Umbilical cord (tissue), 2 donors: ENCODE data around the gene MICU2. TPM values are rescaled to one million over a fixed set of nuclear protein-coding genes. Genes with fewer than 3 reads are reported as not detected.
"Not testable (repeated sequence)": the region's sequence is repeated elsewhere in the genome, so short reads cannot be mapped to it uniquely, and the experiment has no call there.

Experiments used
- DNase-seq: peaks from one replicate; pipeline ENCODE4 v3.0.0-alpha.2; 2015; ENCODE audit warnings: low spot score
- total RNA-seq: library from RNA; depleted of rRNA; stranded (reverse); fragments of >200 nt; gene quantifications from one replicate; pipeline ENCODE4 v1.2.3, GENCODE V29; 2014; ENCODE audit warnings: low replicate concordance; ENCODE audit not compliant: insufficient read depth

MICU2 gene
- total RNA-seq, 1 donor from 2014 or later, result 95.3 TPM

DNA sequence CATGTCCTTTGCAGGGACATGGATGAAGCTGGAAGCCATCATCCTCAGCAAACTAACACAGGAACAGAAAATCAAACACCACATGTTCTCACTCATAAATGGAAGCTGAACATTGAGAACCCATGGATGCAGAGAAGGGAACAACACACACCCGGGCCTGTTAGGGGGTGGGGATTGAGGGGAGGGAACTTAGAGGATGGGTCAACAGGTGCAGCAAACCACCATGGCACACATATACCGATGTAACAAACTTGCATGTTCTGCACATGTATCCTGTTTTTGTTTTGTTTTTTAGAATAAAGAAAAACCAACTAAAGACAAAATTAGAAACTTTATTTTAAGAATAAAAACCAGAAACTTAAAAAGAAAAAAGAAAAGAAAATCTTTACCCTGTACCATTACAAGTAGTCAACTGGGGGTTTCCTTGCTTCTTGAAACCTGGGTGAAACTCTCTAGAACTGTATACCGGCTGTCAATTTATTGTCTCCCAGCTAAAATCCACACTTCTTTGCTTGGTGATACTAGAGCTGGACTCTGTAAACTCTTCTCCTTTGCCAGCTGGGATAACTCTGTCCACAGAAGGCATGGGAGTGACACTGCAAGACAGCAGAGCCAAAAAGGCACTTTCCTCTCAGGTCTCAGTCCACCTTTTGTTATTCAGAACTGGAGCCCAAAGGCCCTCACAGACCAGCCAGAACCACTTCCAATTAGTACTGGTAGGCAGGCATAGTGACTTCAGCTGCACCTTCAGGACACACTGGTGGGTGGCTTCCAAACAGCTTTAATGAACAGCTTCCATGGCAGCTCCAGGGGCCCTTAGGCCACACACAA is 9.0 kb downstream of the MICU2 start:
- DNase-seq, result no peak

DNA sequence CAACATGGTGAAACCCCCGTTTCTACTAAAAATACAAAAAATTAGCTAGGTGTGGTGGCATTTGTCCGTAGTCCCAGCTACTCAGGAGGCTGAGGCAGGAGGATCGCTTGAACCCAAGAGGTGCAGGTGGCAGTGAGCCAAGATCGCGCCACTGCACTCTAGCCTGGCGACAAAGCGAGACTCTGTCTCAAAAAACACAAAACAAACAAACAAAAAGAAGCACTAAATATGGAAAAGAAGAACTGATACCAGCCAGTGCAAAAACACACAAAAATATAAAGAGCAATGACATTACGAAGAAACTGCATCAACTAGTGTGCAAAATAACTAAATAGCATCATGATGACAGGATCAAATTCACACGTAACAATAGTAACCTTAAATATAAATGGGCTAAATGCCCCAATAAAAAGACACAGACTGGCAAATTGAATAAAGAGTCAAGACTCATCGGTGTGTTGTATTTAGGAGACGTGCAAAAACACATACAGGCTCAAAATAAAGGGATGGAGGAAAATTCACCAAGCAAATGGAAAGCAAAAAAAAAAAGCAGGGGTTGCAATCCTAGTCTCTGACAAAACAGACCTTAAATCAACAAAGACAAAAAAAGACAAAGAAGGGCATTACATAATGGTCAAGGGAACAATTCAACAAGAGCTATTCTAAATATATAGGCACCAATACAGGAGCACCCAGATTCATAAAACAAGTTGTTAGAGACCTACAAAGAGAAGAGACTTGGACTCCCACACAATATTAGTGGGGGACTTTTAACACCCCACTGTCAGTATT is 13.1 kb downstream of the MICU2 start:
- not testable (repeated sequence) for DNase-seq

DNA sequence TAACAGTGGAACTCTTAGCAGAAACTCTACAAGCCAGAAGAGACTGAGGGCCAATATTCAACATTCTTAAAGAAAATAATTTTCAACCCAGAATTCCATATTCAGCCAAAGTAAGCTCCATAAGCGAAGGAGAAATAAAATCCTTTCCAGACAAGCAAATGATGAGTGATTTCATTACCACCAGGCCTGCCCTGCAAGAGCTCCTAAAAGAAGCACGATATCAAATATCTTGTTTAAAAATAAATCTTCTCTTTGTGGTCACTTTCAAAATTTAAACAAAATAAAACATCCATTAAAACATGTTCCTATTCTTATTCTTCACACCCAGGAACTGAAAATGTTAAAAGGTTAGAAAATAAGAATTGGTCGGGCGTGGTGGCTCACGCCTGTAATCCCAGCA is 13.7 kb downstream of the MICU2 start:
- no peak for DNase-seq

DNA sequence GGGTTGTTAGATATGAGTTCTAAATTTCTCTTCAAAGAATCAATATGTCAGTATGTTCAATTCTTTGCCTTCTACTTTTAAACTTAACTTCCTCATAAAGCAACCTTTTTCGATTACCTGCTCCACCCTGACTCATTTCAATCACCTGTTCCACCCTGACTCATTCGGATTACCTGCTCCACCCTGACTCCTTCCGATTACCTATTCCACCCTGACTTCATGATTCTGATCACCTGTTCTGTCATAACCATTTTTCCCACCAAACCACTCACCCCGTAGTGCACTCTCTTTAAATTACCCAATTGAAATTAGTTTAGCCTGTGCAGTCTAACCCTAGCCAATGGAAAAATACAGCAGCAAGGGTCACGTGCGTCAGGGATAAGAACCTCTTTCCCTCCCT is 14.5 kb downstream of the MICU2 start:
- not testable (repeated sequence) for DNase-seq

DNA sequence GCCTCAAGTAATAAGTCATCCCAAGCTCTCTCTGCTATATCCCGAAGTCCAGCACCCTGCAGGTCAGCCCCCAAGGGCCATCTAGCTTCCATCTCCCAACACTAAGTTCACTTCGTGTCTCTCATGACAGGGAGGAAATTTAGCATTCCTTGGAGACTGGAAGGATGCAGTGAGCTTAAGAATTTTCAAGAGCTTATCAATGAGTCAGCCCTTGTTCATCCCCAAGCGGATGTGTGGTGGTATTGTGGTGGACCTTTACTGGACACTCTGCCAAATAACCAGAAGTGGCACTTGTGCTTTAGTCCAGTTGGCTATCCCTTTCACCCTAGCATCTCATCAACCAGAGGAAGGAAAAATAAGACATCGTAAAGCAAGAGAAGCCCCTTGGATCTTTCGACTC is 15.6 kb downstream of the MICU2 start:
- not testable (repeated sequence) for DNase-seq

DNA sequence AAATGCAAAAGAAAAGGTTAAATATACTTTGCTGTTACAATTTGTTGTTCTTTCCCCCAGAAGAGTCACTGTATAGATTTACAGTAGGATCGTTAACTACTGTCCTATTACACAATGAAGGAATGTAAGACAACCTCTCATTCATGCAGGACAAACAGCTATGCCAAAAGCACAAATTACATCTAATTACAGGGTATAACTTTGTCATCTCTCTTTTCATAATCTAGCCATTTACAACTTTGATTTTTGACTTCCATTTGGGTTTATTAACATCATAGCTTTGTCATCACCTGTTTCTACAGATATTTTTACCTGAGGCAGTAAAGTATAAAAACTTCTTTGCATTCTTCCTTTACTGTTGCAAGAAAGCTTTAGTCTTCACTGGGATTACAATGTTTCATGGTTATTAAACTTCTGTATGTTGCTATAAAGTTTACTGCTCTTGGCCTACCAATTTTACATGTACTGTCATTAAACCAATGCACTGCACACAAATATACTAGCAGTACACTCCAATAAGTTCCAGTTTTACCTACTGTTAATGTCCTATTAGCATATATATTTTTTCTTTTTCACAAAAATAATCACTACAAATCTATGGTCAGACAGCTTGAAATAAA is 18.9 kb downstream of the MICU2 start:
- no peak for DNase-seq

DNA sequence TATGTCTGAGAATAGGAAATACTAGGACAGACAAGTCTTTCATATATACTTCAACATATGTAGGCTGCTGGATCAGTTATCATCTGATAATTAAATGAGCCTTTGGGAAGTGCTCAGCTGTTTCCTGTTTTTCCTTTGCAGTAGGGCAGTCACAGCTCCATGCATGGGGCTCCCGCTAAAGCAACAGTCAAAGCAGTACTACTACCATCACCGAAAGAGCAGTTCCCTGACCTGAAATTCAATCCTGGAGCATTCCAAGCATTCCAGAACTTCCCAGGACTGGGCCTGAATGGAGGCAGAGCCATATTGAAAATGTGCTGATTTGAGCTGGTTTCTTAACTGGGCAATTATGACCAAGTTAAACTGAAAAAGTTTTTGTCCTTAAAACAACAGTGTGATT is 20.5 kb downstream of the MICU2 start:
- no peak for DNase-seq

DNA sequence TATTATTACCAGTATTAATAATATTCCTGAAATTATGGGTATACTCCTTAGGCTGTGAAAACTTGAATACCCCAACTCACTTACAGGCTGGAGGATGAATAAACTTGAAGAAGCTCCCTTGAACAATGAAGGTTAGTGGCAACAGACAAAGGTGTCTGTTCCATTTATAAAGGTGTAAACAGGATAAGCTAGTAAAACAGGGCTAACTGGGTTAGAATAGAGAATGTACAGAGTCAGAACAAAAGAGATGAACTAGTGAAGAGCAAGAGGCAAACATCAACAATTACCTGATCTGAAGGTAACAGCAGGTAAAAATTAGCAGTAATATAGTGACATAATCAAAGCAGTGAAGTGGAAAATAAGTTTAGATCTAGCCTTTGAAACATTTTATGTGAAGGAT is 23.2 kb downstream of the MICU2 start:
- no peak for DNase-seq

DNA sequence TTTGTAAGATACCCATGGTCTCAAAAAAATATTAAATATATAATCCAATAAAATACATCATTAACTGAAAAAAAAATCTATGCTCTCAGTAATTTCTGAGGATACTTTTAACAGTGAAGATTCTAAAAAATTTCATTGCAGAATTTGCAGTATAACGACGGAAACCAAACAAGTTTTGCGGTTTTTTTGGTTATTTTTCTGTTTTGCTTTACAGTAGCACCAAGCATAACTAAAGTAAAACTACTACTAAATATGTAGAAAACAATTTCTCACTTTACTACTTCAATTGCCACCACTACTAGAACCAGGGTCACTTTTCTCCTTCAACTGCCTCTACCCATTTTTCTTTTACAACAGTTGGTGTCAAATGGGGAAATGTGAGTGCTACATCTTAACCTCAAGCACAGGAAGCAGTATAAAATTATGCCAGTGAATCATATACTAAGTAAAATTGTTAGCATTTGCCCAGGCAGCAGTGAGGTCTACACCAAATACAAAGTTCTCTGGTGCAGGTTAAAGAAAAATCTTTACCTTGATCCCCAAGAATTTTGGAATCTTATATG is 24.1 kb downstream of the MICU2 start:
- no peak for DNase-seq

DNA sequence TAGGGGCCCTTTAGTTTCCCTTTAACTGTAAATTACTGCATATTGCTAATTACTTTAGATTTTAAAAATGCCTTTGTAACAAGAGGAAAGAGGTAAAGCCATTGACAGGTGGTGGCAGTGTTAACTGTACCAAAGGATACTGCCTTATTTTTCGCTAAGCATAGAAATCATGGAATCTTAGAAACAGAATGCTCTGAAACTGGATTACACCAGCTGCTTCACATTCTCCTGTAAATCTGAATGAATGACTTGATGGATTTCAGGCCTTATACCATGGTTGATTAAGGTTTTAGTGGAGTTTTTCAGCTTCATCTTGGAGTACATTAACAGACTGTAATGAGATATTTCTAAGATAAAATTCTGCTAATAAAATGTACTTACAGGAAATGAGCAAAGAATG is 25.2 kb downstream of the MICU2 start:
- no peak for DNase-seq

DNA sequence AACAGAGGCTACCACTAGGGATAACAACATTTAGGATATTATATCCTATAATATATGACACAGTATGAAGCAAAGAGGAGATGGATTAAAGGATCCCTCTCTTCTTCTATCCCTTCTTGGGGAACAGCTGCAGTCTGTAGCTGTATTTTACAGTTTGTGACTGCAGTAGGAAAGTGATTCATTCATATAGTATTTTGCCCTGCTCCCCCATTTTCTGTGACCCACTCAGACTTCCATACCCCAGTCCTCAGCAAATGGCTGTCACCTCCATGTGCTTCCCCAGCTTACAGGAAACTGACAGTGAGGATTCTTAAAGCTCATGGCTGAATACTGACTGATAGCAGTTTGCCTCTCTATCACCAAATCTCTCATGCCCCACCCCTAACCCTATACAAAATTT is 27.5 kb downstream of the MICU2 start:
- DNase-seq, result no peak

DNA sequence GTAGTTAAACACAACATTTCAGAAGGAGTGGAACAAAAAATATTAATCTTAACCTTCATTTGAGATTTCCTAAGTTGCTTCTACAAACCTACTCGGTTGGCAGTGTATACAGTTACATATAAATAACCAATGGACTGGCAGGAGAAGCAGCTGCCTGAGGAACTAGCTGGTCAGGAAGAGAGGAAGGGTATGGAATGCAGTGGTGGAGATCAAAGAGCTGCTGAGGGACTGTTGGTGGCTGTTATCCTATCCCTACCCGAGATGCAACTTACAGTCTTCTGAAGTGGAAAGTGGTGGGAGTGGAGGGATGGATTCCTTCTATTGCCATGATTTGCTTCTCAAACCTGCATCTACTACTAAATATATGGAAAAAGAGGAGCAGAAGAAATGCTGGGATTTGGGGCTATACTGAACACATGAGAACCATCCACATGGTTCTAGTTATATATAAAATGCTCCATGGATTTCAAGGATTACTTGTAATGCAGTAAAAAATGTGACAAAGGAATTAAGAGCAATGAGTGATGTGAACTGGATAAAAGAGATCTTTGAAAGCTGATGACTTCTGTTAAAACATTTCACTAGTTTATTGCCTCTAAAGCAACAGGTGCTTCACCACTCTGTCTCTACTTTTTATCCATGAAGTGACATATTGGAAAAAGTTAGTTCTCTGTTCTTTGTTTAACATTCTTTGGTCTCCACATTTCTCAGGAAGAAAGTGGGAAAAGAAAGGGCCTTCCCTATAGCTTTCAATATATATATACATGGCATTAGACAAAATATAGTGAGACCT is 29.9 kb downstream of the MICU2 start:
- DNase-seq, result no peak

DNA sequence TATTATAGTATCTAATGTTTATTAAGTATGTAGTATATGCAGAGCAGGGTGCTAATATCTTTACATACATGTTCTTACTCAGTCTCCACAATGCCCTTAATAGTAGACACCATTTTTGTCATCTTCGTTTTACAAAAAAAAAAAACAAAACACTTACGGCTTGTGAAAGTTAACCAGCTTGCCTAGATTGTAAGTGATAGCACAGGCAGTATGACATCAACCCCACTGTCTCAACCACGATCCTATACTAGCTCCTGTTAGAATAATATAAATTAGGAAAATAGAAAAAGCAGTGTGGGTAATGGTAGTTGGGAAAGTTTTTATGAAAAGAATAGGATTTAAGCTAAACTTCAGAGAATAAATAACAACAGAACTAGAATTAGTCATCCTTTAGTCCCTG is 34.3 kb downstream of the MICU2 start:
- DNase-seq, result no peak

DNA sequence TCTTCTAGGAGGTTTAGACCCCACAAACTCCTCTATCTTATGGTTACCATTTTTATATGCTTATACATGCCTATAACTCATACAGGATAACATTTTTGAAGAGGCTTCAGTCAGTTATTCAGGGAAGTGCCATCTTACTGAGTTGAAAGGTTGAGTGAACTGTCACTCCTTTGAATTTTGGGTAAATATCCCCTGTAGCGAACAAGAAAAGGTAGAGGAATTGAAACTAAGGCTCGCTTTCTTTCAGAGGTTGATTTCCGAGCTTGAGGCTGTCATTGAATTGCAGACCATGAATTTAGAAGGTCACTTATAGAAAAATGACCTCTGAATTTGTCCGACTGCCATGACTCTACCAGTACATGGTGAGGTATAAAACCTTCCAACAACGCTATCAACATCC is 35.1 kb downstream of the MICU2 start:
- no peak for DNase-seq

DNA sequence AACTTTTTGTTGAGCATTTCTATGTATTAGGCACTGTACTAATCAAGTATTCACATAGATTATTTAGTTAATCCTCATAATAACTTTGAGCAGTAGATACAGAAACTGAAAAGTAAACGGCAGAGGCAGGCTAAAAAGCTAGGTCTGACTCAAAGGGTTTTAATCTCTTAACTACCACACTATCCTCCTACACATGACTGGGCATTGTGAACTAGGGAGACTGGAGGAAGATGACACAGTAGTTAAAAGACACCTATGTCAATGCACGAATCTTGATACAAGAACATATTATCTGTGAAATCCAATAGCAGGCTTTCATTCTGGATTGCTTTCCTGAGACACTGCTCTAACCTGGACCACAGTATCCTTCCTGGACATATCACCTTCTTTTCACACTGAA is 36.3 kb downstream of the MICU2 start:
- DNase-seq, result no peak

DNA sequence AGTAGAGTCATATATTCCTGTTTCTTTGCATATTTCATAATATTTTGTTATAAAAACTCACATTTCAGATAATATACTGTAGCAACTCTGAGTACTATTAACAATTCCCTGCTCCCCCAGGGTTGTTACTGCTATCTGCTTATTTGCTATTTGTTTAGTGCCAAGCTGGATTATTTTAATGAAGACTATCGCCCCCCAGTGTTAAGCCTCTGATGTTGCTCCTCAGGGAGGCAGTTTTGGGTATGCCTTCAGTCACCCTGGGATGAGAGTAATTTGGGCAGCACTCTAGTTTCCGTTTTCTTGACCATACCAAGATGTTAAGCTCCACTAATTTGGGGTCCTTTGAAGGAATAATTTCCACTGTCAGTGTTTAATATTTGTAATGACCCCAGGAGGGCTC is 46.0 kb downstream of the MICU2 start:
- no peak for DNase-seq

DNA sequence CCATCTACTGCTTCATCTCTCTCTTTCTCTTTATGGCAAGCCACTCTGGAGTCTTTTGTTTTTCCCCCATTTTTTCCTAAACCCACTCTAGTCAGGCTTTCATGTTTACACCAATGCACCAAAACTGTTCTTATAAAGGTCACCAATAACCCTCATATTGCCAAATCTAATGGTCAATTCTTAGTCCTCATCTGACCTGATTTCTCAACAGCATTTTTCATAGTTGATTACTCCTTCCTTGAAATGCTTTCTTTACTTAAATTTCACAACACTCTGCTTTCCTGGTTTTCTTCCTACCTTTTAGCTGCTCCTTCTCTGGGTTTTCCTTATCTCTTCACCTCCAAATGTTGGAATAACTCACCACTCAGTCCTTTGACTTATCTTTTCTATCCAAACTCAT is 47.9 kb downstream of the MICU2 start:
- no peak for DNase-seq

DNA sequence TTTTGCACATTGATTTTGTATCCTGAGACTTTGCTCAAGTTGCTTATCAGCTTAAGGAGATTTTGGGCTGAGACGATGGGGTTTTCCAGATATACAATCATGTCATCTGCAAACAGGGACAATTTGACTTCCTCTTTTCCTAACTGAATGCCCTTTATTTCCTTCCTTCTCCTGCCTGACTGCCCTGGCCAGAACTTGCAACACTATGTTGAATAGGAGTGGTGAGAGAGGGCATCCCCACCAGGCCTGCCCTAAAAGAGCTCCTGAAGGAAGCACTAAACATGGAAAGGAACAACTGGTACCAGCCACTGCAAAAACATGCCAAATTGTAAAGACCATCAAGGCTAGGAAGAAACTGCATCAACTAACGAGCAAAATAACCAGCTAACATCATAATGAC is 50.7 kb downstream of the MICU2 start:
- not testable (repeated sequence) for DNase-seq

DNA sequence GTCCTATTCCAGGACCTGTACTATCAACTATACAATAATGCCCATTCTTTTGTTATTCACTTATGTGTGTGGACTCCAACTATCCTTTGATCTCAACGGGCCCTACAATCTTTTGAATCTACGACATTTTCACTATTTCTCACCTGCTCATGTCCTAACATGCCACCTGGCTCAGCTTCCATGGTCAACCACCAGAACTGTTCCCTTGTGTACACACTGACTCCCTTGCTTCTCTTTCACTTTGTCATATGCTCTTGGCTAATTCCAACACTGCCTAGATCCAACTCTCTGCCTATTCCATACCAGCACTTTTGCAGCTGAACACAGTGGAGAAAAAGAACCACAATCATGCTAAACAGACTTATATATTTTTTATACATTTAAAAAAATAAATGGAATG is 53.1 kb downstream of the MICU2 start:
- no peak for DNase-seq

DNA sequence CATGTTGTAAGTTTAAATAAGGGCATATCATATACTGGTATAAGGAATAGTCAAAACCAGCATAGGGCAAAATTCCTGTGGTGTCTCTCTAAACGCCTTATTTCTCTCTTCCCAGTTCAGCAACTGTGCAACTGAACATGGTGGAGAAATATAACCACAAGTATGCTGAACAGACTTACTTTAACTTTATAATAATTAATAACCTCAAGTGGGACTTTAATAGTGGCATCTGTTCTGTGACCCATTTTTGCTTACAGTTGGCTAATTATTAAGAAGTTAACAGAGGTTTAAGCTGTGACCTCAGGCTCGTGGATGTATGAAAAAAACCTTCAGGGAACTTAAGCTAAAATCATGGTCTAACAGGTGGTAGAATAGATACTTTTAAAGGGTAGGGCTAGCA is 54.3 kb downstream of the MICU2 start:
- no peak for DNase-seq

DNA sequence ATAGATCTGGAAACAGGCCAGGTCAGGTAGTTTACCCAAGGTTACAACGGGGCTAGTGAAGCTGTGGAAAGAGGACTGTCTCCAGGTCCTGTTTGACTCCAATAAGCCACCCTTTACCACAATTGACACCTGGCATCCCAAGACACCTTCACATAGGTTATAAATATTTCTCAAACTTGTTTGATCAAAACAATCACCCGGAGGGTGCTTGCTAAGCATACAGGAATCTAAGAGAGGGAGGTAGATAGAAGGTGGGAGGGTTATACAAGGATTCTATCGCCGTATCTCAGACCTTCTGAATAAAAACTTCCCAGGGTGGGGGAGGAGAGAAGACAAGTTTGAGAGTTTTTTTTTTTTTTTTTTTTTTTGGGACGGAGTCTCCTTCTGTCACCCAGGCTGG is 55.4 kb downstream of the MICU2 start:
- no peak for DNase-seq

DNA sequence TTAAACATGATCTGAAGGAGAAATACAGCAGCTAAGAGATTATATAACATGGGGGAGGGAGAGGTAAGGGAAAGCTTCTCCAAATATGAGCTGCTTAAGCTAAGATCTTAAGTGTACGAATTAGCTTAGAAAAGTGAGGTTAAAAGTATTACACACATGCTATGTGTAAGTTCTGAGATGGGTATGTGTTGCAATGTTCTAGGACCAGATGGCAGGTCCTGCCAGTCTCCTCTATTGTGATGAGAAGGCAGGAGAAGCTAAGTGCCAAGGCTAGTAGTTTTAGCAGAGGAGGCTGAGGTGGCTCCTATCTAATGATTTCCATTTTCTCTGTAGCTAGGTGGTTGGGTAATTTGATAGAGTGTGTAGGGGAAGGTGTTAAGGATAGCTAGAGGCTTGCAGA is 57.6 kb downstream of the MICU2 start:
- DNase-seq, result no peak
